HK-2 (cell line): ENCODE measurements around the gene KIRREL3.

ENCODE experiments used
- DNase-seq: peaks from one replicate; pipeline ENCODE4 v3.0.0-alpha.2; 2018; ENCODE audit not compliant: unreplicated experiment

KIRREL3 gene

DNA sequence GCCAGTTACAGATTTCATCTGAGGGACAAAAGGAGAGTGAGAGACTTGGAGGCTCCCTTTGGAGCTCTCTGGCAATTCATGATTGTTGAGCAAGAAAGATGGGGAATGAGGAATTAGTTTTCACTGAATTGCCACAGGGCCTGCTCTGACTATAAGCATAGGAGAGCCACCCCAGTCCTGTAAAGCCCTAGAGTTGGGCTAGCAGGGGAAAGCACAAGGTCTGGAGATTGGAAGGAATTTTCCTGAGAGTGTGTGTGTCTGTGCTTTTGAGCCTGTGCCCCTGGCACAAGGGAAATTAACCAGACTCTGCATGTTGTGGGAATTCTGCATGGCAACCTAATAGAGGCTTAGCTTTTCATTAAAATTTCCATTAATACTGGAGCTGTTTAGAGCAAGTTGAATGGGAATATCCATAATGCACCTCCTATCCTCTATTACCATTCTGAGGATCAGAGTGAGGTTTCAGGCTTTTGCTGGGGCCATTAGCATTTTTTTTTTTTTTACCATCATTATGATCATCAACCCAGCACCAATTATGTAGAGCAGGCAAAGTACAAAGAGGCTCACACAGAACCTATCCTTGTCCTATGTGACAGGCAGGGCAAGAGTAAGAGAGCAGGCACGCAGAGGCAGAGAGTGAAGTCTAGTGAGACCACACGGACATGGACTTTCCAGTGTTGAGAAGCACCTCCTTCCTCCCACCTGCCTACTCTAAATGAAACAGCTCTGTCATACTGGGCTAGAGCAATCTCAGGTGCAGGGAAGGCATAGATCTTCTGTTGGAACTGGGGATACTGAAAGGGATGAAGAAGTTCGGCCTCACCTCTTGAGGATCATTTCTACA is 336.6 kb downstream of the KIRREL3 start:
- no peak for DNase-seq

DNA sequence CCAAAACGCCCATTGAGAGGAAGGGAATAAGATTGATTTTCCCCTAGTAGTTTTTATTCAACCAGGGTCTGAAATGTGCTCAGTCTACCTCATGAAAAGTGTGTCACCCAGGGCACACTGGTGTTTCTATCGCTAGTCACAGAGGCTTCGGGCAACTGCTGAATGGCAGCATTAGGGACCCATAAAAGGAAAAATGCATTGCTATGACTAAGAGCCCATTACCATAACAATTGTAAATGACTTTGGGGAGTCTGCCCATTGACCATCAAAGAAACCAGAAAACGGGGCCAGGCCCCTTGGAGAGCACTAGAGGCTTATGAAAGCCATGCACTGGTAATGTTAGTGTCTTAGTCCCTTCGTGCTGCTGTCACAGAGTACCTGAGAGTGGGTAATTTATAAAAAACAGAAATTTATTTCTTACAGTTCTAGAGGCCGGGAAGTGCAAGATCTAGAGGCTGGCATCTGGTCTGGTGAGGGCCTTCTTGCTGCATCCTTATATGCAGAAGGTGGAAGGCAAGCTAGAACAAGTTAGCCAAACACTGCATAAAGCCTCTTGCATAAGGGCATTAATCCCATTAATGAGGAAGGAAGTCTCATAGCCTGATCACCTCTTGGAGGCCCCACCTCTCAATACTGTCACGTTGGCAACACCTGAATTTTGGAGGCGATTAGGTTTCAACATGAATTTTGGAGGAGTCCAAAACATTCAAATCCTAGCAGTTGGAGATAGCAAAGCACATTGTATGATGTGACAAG is 338.4 kb downstream of the KIRREL3 start:
- no peak for DNase-seq

DNA sequence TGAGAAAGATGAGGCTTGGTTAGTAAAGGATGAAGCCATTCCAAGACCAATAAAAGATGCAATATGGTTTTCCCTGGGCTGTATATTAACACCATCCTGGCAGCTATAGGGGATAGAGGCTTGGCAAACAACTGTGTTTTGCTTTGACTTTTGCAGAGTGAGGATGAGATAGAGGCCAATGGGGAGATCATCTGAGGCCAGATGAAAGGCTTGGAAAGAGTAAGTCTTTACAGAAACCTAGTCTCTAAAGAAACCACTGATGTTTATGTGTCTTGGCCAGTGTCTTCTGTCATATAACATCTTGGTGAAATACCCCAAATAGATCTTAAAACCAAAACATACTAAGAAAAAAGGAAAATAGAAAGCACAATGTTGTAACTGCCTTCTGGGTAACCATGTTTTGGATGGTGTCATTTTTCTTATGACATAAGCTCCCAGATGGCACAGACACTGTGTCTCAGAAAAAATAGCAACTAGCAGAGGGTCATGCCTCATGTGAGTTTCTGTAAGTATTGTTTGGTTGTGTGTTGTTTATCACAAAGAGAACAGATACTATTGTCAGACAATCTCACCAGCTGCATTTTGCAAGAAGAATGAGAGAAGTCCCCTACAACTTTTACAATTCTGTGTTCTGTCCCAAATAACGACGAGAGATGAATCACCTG is 339.7 kb downstream of the KIRREL3 start:
- DNase-seq, result no peak

GRCh38 chr11:126660321-126660720 is 340.2 kb downstream of the KIRREL3 start:
- DNase-seq, result no peak

DNA sequence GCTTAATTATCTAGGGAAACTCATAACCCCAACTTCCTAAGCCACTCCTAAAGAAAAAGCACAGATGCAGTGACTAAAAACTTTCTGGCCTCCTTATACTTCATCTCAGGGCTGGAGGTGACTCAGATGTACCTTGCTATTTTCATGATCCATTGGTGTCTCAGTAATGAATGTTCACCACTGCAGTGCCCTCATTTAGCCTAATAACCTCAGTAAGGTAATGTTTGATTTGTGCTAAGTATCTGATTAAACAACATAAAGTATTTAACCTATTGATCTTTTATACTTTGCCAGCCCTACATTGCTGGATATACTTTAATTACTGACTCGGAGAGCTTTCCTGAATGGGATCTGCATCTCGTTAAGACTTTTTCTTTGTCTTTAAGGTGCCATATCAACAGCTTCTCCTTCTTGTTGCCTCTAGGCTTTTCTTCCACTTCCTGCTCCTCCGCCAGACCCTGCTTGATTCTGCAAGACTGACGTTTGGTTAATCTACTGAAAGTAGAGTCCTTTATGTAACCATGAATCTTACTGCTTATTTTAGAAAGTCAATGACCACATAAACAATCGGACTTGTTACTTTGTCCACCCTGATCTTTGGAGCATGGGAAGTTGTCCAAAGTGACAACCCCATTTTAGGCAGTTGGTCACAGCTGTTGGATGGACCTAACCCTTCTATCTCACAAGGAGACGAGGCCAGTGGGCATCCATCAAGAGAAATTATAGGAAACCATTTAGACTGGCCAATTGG is 342.1 kb downstream of the KIRREL3 start:
- no peak for DNase-seq

DNA sequence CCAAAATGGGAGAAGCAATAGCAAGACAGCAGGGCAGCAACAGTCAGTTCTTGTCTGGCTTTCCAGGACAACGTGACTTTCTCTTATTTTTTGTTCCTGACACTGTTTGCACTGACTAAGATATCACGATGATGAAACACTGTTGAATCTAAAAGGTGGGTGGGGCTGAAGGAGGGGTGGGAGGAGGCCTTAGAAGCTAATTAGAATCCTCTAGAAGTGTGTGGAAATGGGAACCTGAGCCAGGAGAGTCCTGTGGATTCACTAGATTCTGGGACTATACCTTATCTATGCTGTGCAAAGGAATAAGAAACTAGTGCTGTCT is 344.8 kb downstream of the KIRREL3 start:
- no peak for DNase-seq

DNA sequence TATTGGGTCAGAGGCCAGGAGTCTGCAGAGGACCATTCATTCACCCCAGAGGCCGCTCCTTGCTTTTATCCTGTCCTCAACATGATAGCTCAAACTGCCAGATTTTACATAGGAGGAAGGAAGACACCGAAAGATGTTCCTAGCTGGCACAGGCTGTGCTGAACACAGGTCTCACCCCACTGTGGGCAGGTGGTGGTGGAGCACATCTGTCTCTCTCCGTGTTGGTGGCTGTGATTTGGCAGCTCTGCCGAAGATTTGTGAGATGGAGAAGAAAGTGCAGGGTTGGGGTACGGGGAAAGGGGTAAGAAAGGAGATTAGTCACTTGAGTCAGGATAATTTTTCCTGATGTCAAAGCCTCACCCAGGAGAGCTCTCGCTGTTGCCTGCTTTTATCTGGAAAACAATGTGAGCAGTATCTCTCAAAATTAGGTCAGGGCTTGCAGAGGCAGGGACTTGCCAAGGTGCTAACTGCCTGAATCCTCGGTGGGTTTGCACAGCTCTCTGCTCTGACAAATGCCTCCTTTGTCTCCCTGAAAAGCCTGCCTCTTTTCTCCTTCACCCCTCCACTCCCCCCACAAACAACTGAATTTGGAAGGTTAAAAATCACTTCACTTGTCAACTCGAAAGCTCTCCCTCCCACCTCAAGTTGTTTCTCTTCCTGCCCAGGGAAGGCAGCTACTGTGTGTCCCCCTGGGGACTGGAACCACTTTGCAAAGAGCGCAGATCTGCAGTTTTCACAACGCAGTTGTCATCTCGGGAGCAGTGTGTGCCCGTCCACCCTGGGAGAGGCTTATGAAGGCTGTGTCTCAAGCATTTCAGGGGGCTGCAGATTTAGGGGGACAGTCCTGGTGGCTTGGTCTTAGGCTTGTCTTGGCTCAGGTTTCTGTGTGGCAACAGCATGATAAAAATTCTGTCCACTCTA is 345.4 kb downstream of the KIRREL3 start:
- DNase-seq, result no peak

DNA sequence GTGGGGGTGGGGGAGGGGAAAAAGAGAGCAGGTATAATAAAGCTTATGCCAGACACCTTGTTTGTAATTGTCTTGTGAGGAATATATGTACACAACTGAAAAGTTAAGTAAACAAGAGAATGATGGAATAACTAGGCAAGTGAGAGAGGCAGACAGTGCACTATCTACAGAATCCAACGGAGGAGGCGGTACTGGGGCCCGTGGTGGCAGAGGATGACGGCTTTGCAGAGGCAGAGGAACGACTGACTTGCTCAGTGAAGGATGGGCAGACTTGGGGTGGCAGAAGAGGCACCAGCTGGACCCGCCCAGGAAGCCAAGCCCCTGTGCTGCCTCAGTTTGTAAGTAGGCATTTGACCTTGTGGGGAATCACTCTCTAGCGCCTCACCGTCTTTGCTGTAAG is 347.5 kb downstream of the KIRREL3 start:
- no peak for DNase-seq

DNA sequence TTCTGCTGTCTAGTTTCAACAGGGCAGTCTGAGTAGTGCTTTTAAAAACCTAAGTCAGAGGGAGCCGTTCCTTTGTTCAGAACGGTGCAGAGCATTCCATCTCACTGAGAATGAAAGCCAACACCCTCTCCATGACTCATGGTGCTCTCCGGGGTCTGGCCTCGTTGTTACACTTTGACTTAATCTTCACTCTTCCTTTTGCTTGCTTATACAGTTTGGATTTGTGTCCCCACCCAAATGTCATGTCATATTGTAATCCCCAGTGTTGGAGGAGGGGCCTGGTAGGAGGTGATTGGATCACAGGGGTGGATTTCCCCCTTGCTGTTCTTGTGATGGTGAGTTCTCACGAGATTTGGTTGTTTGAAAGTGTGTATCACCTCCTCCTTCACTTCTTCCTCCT is 352.8 kb downstream of the KIRREL3 start:
- DNase-seq, result no peak

DNA sequence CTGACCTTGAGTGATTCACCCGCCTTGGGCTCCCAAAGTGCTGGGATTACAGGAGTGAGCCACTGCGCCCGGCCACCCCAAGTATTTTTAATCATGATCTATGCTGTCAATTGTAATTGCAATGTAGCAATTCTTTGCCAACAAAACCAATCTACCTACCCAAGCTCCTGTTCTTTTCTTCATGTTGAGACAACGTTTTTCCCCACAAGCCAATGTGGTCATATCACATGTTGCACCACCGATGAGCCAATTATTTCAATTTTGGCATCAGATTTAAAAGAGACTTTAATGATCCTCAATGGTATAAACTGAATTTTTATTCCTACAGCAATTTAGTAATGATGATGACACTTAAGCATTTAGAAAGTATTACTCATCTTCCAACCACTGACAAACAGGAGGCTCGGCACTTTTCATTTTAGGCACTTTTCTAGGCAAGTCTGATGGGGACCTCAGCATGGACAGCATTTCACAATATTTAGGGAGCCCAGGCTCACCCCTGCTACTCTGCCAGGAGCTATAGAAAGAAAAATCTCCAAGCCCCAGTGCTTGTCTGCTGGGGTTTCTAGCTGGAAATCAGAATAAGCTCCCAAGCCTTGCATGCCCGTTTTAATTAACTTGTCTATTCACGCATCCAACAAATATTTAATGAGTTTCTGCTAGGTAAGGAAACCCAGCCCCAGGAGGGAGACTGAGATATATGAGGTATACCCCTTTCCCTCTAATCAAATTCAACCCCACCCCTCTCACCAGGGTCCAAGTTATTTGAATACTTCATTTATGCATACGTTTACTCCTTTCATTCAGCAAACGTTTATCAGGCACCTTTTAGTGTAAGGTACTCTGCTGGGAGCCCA is 353.6 kb downstream of the KIRREL3 start:
- DNase-seq, result no peak

DNA sequence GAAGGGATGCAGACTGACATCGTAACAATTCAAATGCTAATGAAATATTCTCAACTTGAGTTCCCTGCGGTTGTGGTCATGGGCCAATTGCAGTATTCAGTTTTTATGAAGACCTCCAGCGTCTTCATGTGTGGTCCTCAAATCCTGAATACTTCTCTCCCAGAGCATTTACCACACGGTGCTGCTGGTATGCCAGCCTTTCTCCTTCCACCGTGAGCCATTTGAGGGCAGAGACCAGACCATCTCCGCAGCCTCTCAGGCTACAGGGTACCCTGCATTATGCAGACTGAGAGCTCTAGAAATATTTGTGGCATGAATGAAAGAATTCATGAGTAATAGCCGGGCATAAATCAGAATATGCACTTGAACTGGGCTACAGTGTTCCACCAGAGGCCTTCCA is 355.4 kb downstream of the KIRREL3 start:
- no peak for DNase-seq

DNA sequence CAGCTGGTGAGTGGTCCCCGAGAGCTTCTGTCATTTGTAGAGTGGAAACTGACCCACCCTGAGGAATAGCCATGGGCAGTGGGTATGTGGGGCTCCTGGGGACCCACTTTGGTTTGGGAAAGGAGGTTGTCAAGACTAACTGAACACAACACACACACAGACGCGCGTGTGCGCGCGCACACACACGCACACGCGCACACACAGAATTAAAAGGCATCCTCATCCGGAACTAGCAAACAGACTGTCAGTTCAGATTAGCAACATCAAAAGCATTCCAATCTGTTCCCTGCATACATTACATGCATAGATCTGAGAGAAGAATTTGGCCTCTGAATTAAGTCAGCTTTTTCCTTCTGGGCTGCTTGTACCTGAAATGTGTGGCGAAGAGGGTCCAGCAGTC is 360.4 kb downstream of the KIRREL3 start:
- DNase-seq, result no peak

- no peak for DNase-seq
Observed at GRCh38 chr11:126639692-126640091, 360.9 kb downstream of the KIRREL3 start.

DNA sequence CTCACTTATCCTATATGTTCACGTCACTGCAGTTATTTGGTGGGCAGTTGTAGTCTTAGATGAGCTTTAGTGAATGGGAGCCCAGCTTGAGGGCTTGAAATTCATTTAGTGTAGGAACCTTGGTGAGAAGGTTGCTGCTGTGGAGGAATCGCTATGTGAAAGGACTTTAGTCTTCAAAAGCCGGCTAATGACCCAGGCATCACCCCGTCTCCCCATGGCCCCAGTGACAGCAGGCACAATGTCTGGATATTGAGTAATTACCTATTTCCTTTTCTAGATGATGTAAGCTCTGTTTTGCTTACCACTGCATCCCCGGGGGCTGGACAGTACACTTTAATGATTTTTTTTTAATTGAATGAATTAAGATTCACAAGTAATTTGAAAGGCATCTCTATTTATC is 361.9 kb downstream of the KIRREL3 start:
- no peak for DNase-seq

DNA sequence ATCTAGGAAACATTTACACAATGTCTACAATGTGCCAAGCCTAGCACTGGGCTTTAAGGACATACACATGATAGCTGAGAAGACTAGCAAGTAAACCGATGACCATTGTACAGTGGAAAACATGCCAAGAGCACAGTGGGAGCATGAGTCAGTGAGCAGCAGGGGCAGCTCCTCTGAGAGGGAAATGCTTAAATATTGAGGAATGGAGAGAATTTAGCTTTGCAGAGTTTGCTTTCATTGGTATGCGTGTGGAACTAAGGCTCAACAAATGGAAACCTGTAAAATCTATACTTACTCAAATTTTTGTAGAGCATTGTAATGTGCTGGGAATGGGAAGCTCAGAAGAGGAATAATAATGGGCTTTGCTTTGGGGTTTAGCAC is 362.8 kb downstream of the KIRREL3 start:
- DNase-seq, result no peak

DNA sequence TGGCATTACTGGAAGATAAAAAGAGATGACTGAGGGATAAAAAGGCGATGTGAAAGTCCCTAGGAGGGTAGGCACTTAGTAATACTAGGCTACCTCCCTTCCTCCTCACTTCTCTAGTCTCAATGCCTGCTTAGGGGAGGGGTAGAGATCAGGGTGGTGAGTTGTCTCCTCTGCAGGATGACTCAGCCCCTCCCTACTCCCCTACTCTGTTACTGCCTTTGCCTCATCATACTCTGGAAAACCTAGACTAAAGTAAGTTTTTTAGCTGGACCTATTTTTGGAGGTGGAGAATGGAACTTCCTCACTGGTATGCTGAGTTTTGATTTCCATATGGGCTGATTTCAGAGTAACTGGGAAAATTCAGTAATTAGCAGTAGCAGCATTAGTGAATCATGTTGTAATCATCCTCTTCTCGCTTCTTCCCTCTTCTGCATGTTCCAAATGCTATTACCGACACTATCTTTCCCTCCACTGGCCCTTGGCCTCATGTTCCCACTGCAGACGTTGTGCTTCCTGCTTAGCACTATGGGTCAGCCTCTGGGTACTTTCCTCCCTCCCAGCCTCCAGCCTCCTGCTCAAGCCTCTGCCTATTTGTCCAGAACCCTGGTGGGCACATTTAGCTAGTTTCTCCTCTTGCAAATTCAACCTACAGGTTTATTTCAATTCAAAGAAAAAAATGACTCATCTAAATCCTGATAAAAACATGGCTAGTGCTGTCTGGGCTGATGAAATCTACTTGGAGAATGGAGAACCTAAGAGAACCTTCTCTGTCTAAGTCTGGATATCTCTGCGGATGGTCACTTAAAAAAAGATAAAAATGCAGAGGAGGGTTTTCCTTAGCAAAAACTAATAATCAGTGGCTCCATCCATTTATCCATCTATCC is 363.4 kb downstream of the KIRREL3 start:
- DNase-seq, result no peak

GRCh38 chr11:126635511-126635910 is 365.1 kb downstream of the KIRREL3 start:
- no peak for DNase-seq

DNA sequence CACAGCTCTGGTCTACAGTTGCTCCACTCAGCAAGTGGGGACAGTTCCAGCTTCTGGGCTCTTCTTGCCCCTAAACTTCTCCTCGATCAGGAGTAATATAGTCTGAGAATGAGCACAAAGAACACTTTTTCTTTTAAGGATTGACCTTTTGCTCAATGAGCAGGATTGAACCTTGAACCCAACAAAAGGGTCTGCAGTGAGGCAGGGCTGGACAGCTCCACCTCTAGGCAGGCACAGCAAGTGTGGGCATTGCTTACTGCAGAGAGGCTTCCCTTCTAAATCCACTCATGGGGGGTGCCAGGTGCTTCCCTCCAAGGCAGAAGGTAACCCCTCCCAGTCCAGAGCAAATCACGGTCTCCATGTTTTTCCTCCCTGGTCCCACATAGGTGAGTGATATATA is 365.6 kb downstream of the KIRREL3 start:
- no peak for DNase-seq

GRCh38 chr11:126633330-126633729 is 367.2 kb downstream of the KIRREL3 start:
- DNase-seq, result no peak
